Esophagus squamous epithelium (tissue), 5 donors: Measurements from ENCODE around the gene GOLGA6L25. TPM values are rescaled to one million over a fixed set of nuclear protein-coding genes. Genes with fewer than 3 reads are reported as not detected.
"Not testable (repeated sequence)": the region's sequence is repeated elsewhere in the genome, so short reads cannot be mapped to it uniquely, and the experiment has no call there.

Source experiments
- DNase-seq: peaks from one replicate; lab custom pipeline; 2025; lab: John Stamatoyannopoulos, UW
- H3K27ac ChIP-seq, 4 donors: fragments of 200-600 bp; sonication (generic); one replicate each; pipeline ENCODE4 v1.5.1; 2016 to 2019; ENCODE audit warnings: mild to moderate bottlenecking in 1 of 4
- H3K27me3 ChIP-seq, 4 donors: fragments of 200-600 bp; sonication (generic); 1 replicate in 3 of 4; 2 replicates in 1 of 4; pipeline versions ENCODE4 v1.5.1 to v1.6.0; 2017 to 2021; ENCODE audit warnings: antibody characterized with exemption in 1 of 4
- H3K36me3 ChIP-seq, 3 donors: fragments of 200-600 bp; sonication (generic); one replicate each; pipeline ENCODE4 v1.5.1; 2016 to 2019
- H3K4me1 ChIP-seq, 3 donors: fragments of 200-600 bp; sonication (generic); one replicate each; pipeline ENCODE4 v1.5.1; 2017 to 2019
- H3K4me3 ChIP-seq, 4 donors: fragments of 200-600 bp; sonication (generic); 1 replicate in 3 of 4; 2 replicates in 1 of 4; pipeline ENCODE4 v1.5.1; 2016 to 2019; ENCODE audit warnings: mild to moderate bottlenecking in 2 of 4, moderate library complexity in 1 of 4
- H3K9me3 ChIP-seq, 3 donors: fragments of 200-600 bp; sonication (generic); one replicate each; pipeline ENCODE4 v1.5.1; 2016 to 2019
- WGBS, 2 donors: methylation state at CpG; one replicate each; pipeline ENCODE4 v1.1.5; 2018; 5-methylcytosine and 5-hydroxymethylcytosine counted together
- intact Hi-C: fragments of 100-400 bp; cut with DNase I; formaldehyde crosslinking; loops from one replicate; pipeline ENCODE4 v1.15.0; 2022
- small RNA-seq, 4 donors: library from RNA; depleted of rRNA; stranded (forward); fragments of <200 nt; gene quantifications; one replicate each; pipeline ENCODE3, GENCODE V24; 2016
- total RNA-seq, 4 donors: library from RNA; depleted of rRNA; stranded (reverse); fragments of >200 nt; gene quantifications; one replicate each; pipeline ENCODE4 v1.1.0, GENCODE V29; 2016
- donor health status: DM: yes; HTN: yes; CAD: no.

The GOLGA6L25 gene
- total RNA-seq, 4 donors from 2014 or later: not detected

DNA sequence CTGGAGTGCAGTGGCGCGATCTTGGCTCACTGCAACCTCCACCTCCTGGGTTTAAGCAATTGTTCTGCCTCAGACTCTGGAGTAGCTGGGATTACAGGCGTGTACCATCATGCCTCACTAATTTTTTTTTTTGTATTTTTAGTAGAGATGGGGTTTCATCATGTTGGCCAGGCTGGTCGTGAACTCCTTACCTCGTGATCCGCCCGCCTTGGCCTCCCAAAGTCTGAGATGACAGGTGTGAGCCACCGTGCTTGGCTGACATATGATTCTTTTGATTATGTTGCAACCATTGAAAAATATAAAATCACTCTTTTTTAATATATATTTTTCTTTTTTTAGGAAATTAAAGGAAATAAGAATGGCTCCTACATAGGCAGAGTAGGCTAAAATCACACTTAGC is 44.8 kb downstream of the GOLGA6L25 start:
- H3K27ac ChIP-seq, H3K4me1 ChIP-seq, H3K27me3 ChIP-seq, DNase-seq, H3K9me3 ChIP-seq, intact Hi-C loops, H3K4me3 ChIP-seq: not testable (repeated sequence)
- WGBS, 2 donors: no CpG with 5 or more reads among the region's 8 CpGs
- H3K36me3 ChIP-seq: peaks cover 0 to 13% (median 0%) of the 10 kb centered on the region in 3 donors

DNA sequence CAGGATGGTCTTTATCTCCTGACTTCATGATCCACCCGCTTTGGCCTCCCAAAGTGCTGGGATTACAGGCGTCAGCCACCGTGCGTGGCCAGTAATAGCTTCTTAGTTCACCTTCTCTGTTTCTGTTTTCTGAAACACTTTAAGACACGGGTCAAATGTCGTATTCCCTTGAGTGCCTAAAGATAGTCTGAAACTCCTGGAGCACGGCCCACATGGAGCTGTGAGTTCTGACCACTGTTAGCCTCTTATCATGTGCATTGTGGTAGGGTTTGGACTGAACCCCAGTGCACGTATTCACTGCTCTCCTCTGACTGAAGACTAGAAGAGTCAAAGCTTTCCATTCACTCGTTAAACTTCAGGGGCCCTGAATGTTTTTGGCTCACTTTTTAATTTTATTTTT is 48.8 kb downstream of the GOLGA6L25 start:
- H3K9me3 ChIP-seq, H3K4me3 ChIP-seq, H3K27ac ChIP-seq, H3K27me3 ChIP-seq, intact Hi-C loops, H3K4me1 ChIP-seq, DNase-seq: not testable (repeated sequence)
- H3K36me3 ChIP-seq: peaks cover 0 to 13% (median 0%) of the 10 kb centered on the region in 3 donors
- WGBS, 2 donors: 94 to 96% methylated on average over 4 to 5 of the region's 9 CpGs

Small RNA genes within 50 kb of the gene (small RNA-seq; reads per million reads assigned to genes)
- 0 reads per million in 4 donors for gene AC138749.2
- 0 reads per million in 4 donors for gene RF00017

Other genes with a start within 250 kb of the GOLGA6L25 start
- 10 to 100 TPM; 32.2 to 45.0 (median 39.2) TPM for gene HERC2, start 231.4 kb upstream of the GOLGA6L25 start, total RNA-seq
- gene GOLGA6L24, start 195.5 kb upstream of the GOLGA6L25 start, total RNA-seq: not detected
- not detected for gene GOLGA8F, start 174.9 kb upstream of the GOLGA6L25 start, total RNA-seq
- not detected for gene GOLGA8G, start 20.6 kb upstream of the GOLGA6L25 start, total RNA-seq
- gene GOLGA8M, start 158.9 kb downstream of the GOLGA6L25 start, total RNA-seq: under 1 TPM in 1 of 4 donors, not detected in 3; 0.57 TPM